ENCODE results near the gene MSH2.

MSH2 gene

GRCh38 chr2:47508080-47508479 is 105.1 kb downstream of the MSH2 start:
- no peak for DNase-seq (ENCODE audit: low read depth, low spot score)

DNA sequence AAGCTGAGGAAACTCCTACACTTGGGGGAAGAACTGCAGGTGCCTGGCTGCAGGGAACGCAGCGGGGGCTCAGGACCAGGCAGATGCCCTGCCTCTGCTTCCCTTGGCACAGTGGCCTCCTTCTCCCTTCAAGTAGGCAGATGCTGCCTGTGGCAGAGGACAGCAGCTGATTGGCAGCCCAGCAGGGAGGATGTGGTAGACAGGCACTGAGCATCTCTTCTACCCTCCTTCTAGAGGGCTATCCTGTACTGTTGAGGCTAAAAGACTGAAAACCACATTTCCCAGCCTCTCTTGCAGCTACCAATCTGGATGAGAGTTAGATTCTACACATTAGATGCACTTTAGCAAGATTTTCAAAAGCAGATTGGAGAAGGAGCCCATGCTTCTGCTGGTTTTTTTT is 105.7 kb downstream of the MSH2 start:
- no peak for DNase-seq (ENCODE audit: low read depth, low spot score)

- DNase-seq (ENCODE audit: low read depth, low spot score) = no peak
Measured at GRCh38 chr2:47509250-47509649, 106.3 kb downstream of the MSH2 start.

- DNase-seq (ENCODE audit: low read depth, low spot score) = no peak
Measured at GRCh38 chr2:47509821-47510385, 106.9 kb downstream of the MSH2 start.

DNA sequence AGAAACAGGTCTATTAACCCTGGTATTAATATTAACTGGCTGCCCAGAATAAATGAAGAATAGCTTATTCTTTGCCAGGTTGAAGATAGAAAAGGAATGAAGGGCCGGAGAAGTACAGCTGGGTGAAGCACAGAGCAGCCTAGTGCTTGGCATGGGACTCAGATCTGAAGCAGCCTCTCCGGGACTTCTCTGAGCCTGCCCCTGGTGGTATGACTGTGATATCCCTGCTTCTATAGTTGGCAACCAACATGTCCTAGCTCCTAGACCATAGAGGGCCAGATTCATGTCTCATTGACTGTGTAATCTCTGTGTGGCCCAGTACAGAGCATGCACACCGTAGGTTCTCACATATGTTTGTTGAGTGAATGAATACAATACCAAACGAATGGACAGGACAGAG is 107.8 kb downstream of the MSH2 start:
- no peak for DNase-seq (ENCODE audit: low read depth, low spot score)

- no peak for DNase-seq (ENCODE audit: low read depth, low spot score)
Measured at GRCh38 chr2:47512581-47513083, 109.7 kb downstream of the MSH2 start.

DNA sequence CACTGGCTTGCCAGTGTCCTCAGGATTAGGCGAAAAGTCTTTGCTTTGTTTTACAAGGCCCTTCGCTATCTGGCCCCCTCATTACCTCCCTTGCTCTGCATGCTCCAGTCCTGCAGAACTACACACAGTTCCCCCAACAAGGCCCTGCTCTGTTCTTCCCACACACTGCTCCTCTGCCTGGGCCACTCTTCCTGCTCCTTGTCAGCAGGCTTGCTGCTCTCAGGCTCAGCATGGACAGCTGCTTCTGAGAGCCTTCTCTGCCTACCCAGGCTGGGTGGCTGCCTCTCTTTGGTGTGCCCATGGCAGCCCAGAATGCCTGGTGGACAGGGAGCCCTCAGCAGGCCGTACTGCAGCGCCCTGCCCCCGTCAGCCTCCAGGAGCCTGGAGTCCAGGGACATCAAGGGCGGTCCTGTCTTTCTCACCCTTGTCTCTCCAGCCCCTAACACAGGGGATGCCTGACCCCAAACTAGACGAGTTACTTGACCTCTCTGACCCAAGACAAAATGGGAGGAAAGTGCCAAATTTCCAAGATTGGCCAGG is 111.1 kb downstream of the MSH2 start:
- DNase-seq (ENCODE audit: low read depth, low spot score) = no peak

DNA sequence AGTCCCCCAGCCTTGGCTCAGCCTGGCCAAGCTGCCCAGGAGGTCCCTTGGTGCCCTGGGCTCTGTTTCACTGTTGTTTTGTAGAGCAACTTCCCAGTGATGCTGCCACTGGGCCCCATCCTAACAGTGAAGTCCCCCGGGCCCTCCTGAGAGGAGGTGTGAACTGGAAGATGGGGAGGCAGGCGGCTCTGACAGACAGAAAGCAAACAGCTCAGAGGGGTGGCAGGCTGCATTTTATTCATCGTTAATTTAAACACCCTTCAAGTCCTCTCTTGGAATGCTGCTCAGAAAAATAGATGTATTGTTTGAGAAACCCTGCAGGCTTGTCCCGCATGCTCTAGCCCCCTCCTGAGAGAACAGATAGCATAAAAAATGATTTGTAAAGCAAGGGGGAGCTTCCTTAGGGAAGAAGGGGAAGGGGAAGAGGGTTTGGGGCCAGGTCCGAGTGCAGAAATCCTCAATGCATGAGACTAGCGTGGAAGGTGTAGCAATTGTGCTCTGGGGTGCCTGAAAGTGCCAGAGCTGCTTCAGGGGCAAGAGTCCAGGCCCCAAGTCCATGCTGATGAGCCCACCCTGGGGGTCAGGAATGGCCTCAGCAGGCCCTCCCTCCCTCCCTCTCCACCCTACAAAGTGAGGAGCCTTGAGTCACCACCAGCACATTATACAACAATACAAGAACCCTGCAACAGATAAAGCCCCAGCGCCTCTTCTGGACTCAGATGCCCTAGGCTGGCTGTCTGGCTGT is 113.6 kb downstream of the MSH2 start:
- DNase-seq (ENCODE audit: low read depth, low spot score) = no peak

- DNase-seq (ENCODE audit: low read depth, low spot score) = no peak
Measured at GRCh38 chr2:47518497-47519146, 115.7 kb downstream of the MSH2 start.

GRCh38 chr2:47519147-47519537 is 116.2 kb downstream of the MSH2 start:
- DNase-seq (ENCODE audit: low read depth, low spot score) = no peak

- DNase-seq (ENCODE audit: low read depth, low spot score) = no peak
Measured at GRCh38 chr2:47519604-47520301, 116.8 kb downstream of the MSH2 start.

GRCh38 chr2:47520302-47520630 is 117.3 kb downstream of the MSH2 start:
- DNase-seq (ENCODE audit: low read depth, low spot score) = no peak

DNA sequence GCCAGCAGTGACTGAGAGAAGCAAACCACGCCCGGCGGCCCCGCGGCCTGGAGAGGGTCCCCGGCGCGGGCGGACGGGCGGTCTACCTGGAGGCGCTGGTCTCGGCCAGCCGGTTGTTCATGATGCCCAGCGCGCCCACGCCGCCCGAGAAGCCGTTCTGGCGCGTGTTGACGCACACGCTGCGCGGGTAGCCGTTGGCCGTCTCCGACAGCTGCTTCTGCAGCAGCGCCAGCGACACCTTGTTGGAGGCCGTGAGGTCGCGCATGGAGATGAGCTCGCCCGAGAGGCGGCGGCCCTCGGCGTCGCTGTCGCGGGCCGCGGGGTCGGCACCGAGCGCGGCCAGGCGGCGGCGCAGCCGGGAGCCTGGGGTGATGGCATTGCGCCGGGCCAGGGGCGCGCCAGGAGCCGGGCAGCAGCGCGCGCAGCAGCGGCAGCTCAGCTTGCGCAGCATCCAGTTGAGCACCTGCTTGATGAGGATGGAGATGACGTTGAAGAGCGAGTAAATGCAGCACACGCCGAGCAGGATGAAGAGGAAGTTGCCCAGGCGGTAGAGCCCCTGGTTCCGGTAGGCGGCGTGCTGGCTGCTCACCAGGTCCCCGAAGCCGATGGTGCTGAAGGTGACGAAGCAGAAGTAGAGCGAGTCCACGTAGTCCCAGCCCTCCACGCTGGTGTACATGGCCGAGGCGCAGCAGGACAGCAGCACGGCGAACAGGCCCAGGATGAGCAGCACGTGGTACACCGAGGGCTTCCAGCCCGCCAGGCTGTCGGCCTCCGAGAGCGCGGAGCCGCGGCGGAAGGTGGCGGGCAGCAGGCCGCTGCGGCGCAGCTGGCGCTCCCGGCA is 118.1 kb downstream of the MSH2 start:
- DNase-seq (ENCODE audit: low read depth, low spot score) = peak; percentile 78

DNA sequence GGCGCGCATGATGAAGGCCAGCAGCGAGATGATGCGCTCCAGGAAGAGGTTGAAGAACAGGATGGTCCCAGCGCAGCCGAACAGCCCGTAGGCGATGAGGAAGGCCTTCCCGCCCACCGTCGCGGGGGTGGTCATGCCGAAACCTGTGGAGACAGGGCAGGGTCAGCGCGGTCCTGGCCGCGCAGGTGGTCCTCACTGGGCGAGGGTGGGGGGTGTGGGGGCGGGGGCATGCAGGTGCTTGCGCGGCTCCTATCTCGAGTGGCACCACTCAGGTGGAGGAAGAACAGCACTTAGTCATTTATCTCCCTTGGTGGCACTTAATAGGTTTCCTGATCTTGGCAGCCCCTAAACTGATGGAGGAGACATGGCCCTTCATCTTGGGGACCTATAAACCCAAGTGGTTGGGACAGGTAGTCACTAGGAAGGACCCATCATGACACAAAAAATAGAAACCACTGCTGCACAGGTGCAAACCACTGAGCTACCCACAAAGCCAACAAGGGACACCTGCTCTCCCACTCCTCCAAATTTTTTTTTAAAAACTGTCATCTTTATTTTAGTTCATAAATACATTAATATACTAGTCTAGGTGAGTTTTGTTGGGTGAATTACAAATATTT is 118.8 kb downstream of the MSH2 start:
- no peak for DNase-seq (ENCODE audit: low read depth, low spot score)

DNA sequence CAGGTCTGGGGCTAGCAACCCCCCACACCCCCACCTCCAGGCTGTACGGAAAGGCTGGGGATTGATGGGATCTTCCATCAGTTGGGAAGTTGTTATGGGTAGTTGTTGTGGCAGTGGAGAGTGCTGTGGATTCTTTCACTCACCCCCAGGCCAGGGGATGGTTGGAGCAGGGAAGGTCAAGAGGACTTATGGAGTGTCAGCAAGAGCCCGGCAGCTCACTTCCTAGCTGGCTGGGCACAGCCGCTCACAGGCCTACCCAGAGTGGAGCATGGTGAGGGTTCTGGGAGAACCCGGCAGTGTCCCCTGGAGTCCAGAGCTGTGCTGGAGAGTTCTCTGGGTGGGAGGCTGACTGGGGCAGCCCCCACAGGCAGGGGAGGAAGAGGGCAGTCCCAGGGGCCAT is 122.2 kb downstream of the MSH2 start:
- DNase-seq (ENCODE audit: low read depth, low spot score) = no peak

DNA sequence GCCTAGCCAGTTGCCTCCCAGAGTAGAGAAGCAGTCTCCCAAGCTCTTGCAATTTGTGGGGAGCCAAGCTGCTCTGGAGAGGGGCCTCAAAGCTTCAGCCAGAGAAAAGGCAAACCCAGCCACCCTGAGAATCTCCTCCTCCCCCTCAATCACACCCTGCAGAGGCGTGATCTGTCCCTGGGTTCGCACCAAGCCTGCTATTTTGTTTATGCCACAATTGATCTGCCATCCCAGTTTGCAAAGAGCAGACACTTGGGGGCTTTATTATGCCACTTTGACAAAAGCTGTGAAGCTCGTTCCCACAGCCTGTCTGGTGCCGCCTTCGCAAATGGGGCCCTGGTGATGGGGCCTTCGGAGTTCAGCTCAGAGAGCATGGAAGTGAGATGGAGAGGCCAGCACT is 125.5 kb downstream of the MSH2 start:
- no peak for DNase-seq (ENCODE audit: low read depth, low spot score)

DNA sequence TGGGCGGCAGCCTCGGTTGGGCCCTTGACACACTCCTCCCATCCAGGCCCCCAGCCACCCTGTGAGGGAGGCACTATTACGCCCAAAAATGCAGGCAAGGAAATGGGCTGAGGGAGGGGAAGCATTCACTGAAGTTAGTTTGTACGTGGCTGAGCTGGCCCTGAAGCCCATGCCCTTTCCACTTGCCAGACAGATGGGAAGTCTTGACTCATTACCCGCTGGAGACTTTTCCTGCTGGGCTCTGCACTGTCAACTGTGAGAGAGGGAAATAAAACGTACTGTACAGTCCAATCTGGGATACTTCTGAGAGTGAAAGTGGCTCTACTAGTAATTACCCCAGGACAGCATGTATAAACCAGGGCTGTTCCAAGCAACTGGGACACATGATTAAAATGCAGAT is 125.9 kb downstream of the MSH2 start:
- DNase-seq (ENCODE audit: low read depth, low spot score) = peak; percentile 26

DNA sequence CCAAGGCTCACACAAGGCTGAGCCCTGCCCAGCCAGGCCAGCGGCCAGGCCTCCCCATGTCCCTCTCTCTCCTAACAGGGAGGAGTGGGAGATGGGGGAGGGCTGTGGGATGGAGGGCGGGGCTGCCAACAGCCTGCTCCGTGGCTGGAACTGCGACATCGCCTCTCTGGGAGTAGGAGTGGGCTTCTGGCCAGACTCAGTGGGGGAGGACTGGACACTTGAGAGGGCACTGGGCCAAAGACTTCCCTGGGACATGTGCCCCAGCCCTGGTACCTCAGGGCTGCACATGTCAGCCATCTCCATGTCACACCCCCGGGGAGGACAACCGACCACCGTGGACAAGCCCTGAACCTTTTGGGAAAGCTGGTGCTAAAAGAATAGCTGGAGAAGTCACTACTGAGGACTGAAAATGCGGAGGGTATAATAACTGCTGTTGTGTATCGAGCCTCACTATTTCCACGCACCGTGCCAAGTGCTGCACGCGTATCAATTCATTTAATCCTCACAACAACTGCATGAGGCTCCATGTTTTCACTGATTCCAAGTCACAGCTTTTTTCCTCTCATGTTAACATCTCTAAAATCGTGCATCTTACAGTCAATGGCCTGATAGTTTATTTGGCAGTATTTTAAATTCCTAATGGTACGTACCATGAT is 127.3 kb downstream of the MSH2 start:
- DNase-seq (ENCODE audit: low read depth, low spot score) = no peak

DNA sequence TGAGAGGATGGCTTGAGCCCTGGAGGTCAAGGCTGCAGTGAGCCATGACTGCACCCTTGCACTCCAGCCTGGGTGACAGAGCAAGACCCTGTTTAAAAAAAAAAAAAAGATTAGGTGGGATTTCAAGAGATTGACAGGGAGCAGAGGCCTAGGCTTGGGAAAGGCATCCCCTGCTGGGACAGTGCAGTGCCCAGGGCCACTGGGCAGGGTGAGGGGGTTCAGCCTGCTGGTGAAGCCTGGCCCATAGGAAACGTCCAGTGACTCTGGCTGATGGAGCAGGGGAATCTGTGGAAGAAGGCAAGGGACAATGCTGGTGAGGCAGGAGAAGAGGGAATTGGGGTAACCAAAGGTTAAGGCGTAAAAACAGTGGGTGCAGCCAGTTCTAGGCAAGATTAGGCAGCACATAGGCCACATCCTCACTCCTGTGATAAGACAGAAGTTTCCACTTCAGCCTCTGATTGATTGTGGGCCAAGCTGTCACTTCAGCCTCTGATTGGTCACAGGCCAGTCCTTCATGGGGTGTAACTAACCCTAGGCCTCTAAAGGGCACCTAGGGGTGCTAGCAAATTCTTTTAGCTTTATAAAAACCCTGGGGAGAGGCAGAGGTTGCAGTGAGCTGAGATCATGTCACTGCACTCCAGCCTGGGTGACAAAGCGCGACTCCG is 128.6 kb downstream of the MSH2 start:
- DNase-seq (ENCODE audit: low read depth, low spot score) = no peak

Data from astrocyte of the hippocampus (primary cell).